Skeletal muscle tissue (tissue), 4 donors: Measurements from ENCODE around the gene ELF1. TPM values are rescaled to one million over a fixed set of nuclear protein-coding genes. Genes with fewer than 3 reads are reported as not detected.

ENCODE experiments used
- H3K27ac ChIP-seq: one replicate; pipeline ENCODE4 v1.7.0; 2013; ENCODE audit warnings: mild to moderate bottlenecking, low read depth, low read length, inconsistent platforms
- H3K27me3 ChIP-seq, 3 donors: one replicate each; pipeline ENCODE4 v1.7.0; 2013; ENCODE audit warnings: low read length in 3 of 3; ENCODE audit not compliant: control insufficient read depth in 3 of 3, insufficient read depth in 3 of 3
- H3K36me3 ChIP-seq, 3 donors: one replicate each; pipeline ENCODE4 v1.7.0; 2013; ENCODE audit warnings: low read length in 3 of 3; ENCODE audit not compliant: control insufficient read depth in 3 of 3, insufficient read depth in 3 of 3
- H3K4me1 ChIP-seq, 3 donors: one replicate each; pipeline ENCODE4 v1.7.0; 2013; ENCODE audit warnings: low read length in 3 of 3, mild to moderate bottlenecking in 3 of 3; ENCODE audit not compliant: control insufficient read depth in 3 of 3, insufficient read depth in 3 of 3
- H3K4me3 ChIP-seq, 3 donors: one replicate each; pipeline ENCODE4 v1.7.0; 2013; ENCODE audit warnings: low read length in 3 of 3
- H3K9ac ChIP-seq, 3 donors: one replicate each; pipeline ENCODE4 v1.7.0; 2013; ENCODE audit warnings: low read length in 3 of 3, mild to moderate bottlenecking in 3 of 3, moderate library complexity in 2 of 3, low read depth in 1 of 3
- H3K9me3 ChIP-seq, 3 donors: one replicate each; pipeline ENCODE4 v1.7.0; 2013; ENCODE audit warnings: low read length in 3 of 3; ENCODE audit not compliant: control insufficient read depth in 3 of 3
- total RNA-seq: library from RNA; depleted of rRNA; stranded (reverse); fragments of >200 nt; gene quantifications from one replicate; pipeline ENCODE4 v1.2.3, GENCODE V29; 2014
- donor health status: Osteomylitis.

Gene ELF1
- total RNA-seq, 1 donor from 2014 or later, result 33.9 TPM

DNA sequence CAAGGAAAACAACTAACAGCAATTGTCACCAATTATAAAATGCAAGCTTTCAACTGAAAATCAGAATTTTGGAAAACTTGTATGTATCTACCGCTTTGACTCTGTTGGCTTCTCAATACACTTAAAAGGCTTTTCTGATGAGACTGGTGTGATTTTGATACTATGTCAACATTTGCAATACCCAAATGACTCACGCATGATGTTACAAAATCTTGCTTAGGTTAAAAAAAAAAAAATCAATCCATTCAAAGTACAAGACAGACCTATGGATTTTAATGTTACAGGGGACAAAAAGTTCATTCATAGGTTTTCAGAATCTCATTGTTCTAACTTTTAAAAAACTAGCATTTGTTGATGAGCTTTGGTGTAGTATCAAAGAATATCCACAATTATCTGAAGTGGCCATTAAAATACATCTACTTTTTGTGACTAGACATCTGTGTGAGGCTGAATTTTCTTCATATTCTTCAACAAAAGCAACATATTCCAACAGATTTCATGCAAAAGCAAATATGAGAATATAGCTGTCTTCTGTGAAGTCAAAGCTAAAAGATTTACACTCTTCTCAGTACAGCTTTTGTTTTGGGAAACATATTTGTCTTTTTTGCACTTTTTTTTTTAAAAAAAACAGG, 10.7 kb downstream of the ELF1 start:
- H3K4me1 ChIP-seq, result peaks cover 0 to 6% (median 4%) of the 10 kb centered on the region in 3 donors
- H3K36me3 ChIP-seq, result no peaks in the 10 kb centered on the region
- no peaks in the 10 kb centered on the region for H3K27me3 ChIP-seq
- no peaks in the 10 kb centered on the region for H3K9me3 ChIP-seq
- H3K9ac ChIP-seq, result no peak overlapping the region
- no peak overlapping the region for H3K4me3 ChIP-seq
- H3K27ac ChIP-seq, result no peak overlapping the region

DNA sequence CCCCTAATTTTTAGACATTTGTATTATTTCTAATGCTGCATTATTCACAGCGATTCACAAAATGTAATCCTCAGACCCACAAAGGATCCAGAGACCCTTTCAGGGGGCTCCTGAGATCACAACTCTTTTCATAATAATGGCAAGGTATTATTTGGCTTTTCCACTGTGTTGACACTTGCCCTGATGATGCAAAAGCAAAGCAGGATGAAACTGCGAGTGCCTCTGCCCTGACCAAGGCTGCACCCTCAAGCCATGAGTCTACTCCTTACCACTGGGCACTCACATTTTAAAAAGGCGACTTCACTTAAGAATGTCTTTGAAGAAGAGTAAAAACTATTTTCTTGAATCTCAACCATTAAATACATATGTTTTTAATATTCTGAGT, 11.4 kb downstream of the ELF1 start:
- H3K27ac ChIP-seq, result no peak overlapping the region
- peaks cover 0 to 6% (median 4%) of the 10 kb centered on the region in 3 donors for H3K4me1 ChIP-seq
- H3K9me3 ChIP-seq, result no peaks in the 10 kb centered on the region
- no peaks in the 10 kb centered on the region for H3K36me3 ChIP-seq
- no peak overlapping the region for H3K4me3 ChIP-seq
- H3K27me3 ChIP-seq, result no peaks in the 10 kb centered on the region
- no peak overlapping the region for H3K9ac ChIP-seq

DNA sequence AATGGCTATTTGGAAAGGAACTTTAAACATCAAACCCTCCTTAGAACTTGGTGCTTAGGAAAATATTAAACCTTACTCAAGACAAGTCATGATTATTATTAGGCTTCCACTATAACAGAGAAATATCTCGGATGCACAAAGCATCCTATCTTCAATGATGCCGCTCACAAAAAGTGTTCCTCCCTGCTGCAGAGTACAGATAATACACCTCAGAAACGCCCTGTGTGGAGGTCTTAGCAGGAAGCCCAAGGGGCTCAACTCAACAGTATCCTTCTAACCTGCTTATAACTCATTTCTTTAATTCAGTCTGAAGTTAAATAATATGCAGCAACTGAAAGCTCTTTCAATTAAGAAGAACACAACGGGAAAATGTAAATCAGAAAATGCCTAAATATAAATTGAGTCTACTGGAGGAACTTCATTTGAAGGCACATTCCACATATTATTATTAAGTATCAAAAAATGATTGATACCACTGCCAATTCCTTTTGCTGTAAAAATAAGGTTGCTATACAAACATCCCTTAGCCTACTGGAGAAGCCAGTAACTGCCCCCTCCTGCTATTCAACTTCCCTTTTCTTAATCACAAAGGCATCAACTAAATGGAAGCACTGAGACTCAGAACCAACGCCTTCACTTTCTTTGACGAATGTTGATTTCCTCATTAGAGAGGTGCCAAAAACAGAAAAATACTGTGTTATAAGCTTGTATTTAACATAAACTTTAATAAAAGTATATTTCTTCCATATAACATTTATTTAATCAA, 12.0 kb downstream of the ELF1 start:
- H3K9me3 ChIP-seq, result no peaks in the 10 kb centered on the region
- no peak overlapping the region for H3K27ac ChIP-seq
- no peak overlapping the region for H3K4me3 ChIP-seq
- H3K9ac ChIP-seq, result no peak overlapping the region
- H3K4me1 ChIP-seq, result peaks cover 0 to 6% (median 4%) of the 10 kb centered on the region in 3 donors
- no peaks in the 10 kb centered on the region for H3K36me3 ChIP-seq
- H3K27me3 ChIP-seq, result no peaks in the 10 kb centered on the region

DNA sequence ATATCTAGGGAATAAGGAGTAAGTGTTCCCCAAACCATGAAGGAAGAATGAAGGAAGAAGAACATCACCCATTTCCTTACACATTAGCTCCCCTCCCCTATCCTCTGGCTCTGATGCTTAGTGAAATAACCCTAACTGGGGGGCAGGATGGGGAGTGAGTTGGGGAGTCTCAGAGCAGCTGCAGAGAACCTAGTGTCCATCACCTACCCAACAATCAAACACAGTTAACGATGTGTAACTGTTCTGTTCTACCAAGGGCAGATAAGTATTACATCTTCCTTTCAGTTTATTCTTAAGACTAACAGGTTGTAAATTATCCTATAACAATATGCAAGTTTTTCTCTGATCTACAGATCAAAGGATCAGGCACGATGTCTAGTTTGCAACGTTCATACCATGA, 12.8 kb downstream of the ELF1 start:
- no peaks in the 10 kb centered on the region for H3K9me3 ChIP-seq
- H3K27me3 ChIP-seq, result no peaks in the 10 kb centered on the region
- H3K36me3 ChIP-seq, result no peaks in the 10 kb centered on the region
- H3K27ac ChIP-seq, result no peak overlapping the region
- peaks cover 0 to 8% (median 4%) of the 10 kb centered on the region in 3 donors for H3K4me1 ChIP-seq
- H3K4me3 ChIP-seq, result no peak overlapping the region
- H3K9ac ChIP-seq, result no peak overlapping the region

DNA sequence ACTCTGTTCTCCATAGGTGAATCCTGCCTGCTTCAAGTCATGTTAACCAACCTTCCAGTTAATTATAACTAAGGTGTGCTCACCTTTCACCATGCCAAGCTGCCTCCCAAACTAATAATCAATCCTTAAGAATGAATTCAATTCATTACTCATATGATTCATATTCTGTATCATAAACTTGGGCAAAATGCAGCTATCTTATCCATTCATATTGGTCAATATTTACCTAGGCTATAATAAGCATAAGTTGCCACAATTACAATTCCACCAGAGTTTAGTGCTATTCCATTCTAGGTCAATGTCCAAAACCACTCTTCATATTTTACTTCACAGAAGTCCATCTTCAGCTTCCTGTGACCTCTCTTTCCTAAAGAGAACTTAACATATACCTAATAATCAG, 13.4 kb downstream of the ELF1 start:
- no peaks in the 10 kb centered on the region for H3K27me3 ChIP-seq
- no peak overlapping the region for H3K27ac ChIP-seq
- H3K4me1 ChIP-seq, result peaks cover 0 to 8% (median 4%) of the 10 kb centered on the region in 3 donors
- H3K9ac ChIP-seq, result no peak overlapping the region
- no peaks in the 10 kb centered on the region for H3K36me3 ChIP-seq
- no peaks in the 10 kb centered on the region for H3K9me3 ChIP-seq
- no peak overlapping the region for H3K4me3 ChIP-seq

DNA sequence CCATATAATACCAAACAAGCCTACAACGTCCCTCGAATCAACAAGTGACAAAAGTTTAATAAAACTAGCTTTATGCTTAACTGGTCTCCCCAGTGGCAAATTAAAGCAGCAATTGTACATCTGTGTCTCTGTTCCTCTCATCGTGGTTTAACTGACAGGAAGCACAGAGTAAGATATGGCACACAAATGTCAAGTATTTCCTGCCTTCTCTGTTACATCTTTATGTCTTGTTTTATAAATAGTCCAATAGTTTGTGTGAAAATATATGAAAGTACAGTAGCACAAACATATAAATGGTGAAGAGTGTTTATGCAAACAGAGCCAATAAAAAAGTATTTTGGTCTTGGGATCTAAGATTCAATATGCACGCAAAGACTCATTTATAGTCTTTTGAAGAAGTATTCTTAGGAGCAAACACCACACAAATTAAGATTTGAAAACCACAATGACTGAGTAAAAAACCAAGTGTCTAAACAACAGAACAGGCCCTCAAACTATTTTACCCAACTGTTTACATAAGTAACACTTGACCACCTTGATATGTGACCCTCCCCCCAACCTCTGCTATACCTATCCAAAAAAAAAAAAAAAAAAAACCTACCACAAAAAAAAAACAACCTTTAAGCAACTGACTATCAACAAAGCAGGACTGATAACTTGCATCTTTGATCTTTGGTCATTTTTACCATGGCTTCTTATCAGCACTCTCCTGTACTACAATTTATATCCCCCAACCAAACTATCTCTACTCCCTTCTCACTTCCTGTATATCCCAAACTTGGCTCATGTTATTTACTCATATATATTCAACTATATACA, 14.0 kb downstream of the ELF1 start:
- H3K36me3 ChIP-seq, result no peaks in the 10 kb centered on the region

DNA sequence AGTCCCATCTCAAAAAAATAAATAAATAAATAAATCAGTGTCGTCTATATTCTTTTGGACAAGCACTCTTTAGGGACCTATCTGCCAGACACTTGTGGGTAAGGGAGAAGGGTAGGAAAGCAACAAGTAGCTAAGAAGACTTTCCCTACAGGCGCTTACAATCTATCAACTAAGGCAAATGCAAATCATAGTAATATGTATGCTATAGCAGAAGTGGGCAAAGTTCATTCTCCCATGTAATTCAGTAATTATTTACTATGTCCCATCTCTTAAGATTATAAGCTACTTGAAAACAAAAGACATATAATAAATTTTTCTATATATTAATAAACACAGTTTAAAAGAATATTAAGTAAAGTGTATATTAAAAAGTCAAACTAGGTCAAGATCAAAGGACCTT, 16.5 kb downstream of the ELF1 start:
- no peaks in the 10 kb centered on the region for H3K27me3 ChIP-seq
- peaks cover 0 to 8% (median 2%) of the 10 kb centered on the region in 3 donors for H3K4me1 ChIP-seq
- no peak overlapping the region for H3K4me3 ChIP-seq

More for the DNA sequence above, 14.0 kb downstream of the ELF1 start:
- Histone ChIP-seq H3K9ac (no peak overlapping the region), H3K9me3 (no peaks in the 10 kb centered on the region), H3K27ac (no peak overlapping the region), H3K27me3 (no peaks in the 10 kb centered on the region), H3K4me3 (no peak overlapping the region), H3K4me1 (peaks cover 0 to 8% (median 4%) of the 10 kb centered on the region in 3 donors)

DNA sequence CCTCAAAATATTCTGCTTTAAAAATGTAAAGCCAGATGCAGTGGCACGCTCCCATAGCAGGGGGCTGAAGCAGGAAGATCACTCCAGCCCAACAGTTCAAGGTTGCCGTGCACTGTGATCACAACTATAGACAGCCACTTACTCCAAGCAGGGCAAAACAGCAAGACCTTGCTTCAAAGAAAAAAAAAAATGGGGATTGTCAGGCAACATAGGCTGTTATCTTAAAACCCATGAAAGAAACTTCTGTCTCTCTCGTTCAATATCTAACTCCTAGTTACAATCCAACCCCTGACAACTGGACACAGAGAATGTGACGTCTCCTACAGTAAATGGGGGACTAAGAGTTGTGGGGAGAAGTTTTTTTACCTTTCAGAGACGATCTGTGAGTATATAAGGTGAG, 17.4 kb downstream of the ELF1 start:
- Histone ChIP-seq H3K9ac (no peak overlapping the region), H3K36me3 (no peaks in the 10 kb centered on the region), H3K4me1 (peaks cover 0 to 8% (median 2%) of the 10 kb centered on the region in 3 donors), H3K9me3 (no peaks in the 10 kb centered on the region), H3K27me3 (no peaks in the 10 kb centered on the region), H3K4me3 (no peak overlapping the region), H3K27ac (no peak overlapping the region)

More for the DNA sequence above, 16.5 kb downstream of the ELF1 start:
- H3K9ac ChIP-seq, result no peak overlapping the region
- H3K27ac ChIP-seq, result no peak overlapping the region
- no peaks in the 10 kb centered on the region for H3K36me3 ChIP-seq
- H3K9me3 ChIP-seq, result no peaks in the 10 kb centered on the region

DNA sequence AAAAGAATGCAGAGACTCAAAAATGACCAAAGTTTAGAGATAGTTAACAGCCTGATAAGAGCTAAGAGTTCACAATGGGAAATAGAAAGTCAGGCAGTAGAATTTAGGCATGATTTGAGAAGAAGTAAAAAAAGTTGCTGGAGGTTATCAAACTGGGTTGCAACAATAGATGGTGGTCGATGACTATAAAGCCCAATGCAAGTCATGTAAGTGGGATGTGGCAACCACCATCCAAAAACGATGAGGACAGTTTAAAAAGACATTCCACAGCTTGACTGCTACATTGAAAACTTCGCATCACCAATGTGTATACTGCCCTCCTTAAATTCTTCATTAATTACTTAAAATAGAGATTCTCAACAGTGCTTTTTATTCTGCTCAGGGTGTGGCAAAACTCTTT, 19.7 kb downstream of the ELF1 start:
- Histone ChIP-seq H3K27ac (no peak overlapping the region), H3K27me3 (no peaks in the 10 kb centered on the region), H3K4me3 (no peak overlapping the region), H3K9ac (no peak overlapping the region), H3K9me3 (no peaks in the 10 kb centered on the region), H3K4me1 (peaks cover 2 to 9% (median 7%) of the 10 kb centered on the region in 3 donors), H3K36me3 (no peaks in the 10 kb centered on the region)
